ENCODE measurements around the gene POLE3.

DNA sequence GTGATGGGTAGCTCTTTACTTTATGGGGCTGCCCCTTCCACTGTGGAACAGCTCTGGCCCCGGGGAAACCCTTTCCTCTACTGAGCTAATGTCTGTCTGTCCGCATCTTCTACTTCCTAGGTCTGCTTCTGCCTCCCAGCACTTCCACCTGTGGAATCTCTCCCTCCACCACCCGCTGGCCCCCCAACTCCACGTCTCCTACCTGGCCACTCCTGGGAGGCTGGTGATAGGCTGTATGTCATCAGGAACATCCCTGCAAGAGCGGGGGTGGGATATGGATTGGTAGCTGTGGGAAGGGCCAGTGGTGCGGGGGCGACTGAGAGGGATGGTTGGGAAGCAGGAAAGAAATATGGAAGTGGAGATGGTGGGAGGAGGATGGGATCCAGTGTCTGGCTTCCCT is 18.6 kb downstream of the POLE3 start:
- TF ChIP-seq NFIC (IDR thresholded peaks at IDR 0.05) (no peak), TAF1 (IDR thresholded peaks at IDR 0.05; ENCODE audit: low read depth) (no peak)
- TF ChIP-seq, protein P1, sequence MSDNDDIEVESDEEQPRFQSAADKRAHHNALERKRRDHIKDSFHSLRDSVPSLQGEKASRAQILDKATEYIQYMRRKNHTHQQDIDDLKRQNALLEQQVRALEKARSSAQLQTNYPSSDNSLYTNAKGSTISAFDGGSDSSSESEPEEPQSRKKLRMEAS (IDR thresholded peaks at IDR 0.05), result no peak
- TF ChIP-seq, protein P2, sequence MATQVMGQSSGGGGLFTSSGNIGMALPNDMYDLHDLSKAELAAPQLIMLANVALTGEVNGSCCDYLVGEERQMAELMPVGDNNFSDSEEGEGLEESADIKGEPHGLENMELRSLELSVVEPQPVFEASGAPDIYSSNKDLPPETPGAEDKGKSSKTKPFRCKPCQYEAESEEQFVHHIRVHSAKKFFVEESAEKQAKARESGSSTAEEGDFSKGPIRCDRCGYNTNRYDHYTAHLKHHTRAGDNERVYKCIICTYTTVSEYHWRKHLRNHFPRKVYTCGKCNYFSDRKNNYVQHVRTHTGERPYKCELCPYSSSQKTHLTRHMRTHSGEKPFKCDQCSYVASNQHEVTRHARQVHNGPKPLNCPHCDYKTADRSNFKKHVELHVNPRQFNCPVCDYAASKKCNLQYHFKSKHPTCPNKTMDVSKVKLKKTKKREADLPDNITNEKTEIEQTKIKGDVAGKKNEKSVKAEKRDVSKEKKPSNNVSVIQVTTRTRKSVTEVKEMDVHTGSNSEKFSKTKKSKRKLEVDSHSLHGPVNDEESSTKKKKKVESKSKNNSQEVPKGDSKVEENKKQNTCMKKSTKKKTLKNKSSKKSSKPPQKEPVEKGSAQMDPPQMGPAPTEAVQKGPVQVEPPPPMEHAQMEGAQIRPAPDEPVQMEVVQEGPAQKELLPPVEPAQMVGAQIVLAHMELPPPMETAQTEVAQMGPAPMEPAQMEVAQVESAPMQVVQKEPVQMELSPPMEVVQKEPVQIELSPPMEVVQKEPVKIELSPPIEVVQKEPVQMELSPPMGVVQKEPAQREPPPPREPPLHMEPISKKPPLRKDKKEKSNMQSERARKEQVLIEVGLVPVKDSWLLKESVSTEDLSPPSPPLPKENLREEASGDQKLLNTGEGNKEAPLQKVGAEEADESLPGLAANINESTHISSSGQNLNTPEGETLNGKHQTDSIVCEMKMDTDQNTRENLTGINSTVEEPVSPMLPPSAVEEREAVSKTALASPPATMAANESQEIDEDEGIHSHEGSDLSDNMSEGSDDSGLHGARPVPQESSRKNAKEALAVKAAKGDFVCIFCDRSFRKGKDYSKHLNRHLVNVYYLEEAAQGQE (IDR thresholded peaks at IDR 0.05; ENCODE audit: low read depth), result no peak
